ENCODE measurements around the gene NNMT.

NNMT gene

GRCh38 chr11:114353443-114353842 lies 57.2 kb downstream of the NNMT start:
- Histone ChIP-seq H4K20me1 (ENCODE audit: insufficient read depth, low read length) (no peaks in the 10 kb centered on the region), H3K27ac (ENCODE audit: low read length) (no peak overlapping the region), H3K79me2 (ENCODE audit: low read length) (no peaks in the 10 kb centered on the region), H3K9ac (ENCODE audit: low read length) (no peak overlapping the region), H3F3A (ENCODE audit: insufficient read depth, low read length) (no peaks in the 10 kb centered on the region), H3K4me1 (ENCODE audit: low read length) (no peaks in the 10 kb centered on the region), H3K9me3 (replicated peaks; ENCODE audit: insufficient read depth, low read length) (no peaks in the 10 kb centered on the region), H3K9me2 (replicated peaks; ENCODE audit: insufficient read depth, low read length) (no peaks in the 10 kb centered on the region), H3K36me3 (replicated peaks; ENCODE audit: insufficient read depth, low read length) (no peaks in the 10 kb centered on the region), H3K4me3 (ENCODE audit: low read length) (no peak overlapping the region), H3K27me3 (replicated peaks; ENCODE audit: insufficient read depth, low read length) (no peaks in the 10 kb centered on the region), H2AFZ (ENCODE audit: low read length) (no peak overlapping the region), H3K4me2 (ENCODE audit: low read depth, low read length) (no peak overlapping the region)
- TF ChIP-seq CTCF (IDR thresholded peaks at IDR 0.05; ENCODE audit: low read length) (no peak), EZH2phosphoT487 (IDR thresholded peaks at IDR 0.05; ENCODE audit: low read length) (no peak), EZH2 (optimal IDR thresholded peaks at IDR 0.05; ENCODE audit: low read depth, low read length) (no peak)
- no peak for DNase-seq

GRCh38 chr11:114354076-114354475 lies 57.9 kb downstream of the NNMT start:
- Histone ChIP-seq H3K79me2 (ENCODE audit: low read length) (no peaks in the 10 kb centered on the region), H3K9me3 (replicated peaks; ENCODE audit: insufficient read depth, low read length) (no peaks in the 10 kb centered on the region), H3K27me3 (replicated peaks; ENCODE audit: insufficient read depth, low read length) (no peaks in the 10 kb centered on the region), H3K9ac (ENCODE audit: low read length) (no peak overlapping the region), H3K27ac (ENCODE audit: low read length) (no peak overlapping the region), H3K4me3 (ENCODE audit: low read length) (no peak overlapping the region), H3K4me1 (ENCODE audit: low read length) (no peaks in the 10 kb centered on the region), H3K9me2 (replicated peaks; ENCODE audit: insufficient read depth, low read length) (no peaks in the 10 kb centered on the region), H3F3A (ENCODE audit: insufficient read depth, low read length) (no peaks in the 10 kb centered on the region), H3K36me3 (replicated peaks; ENCODE audit: insufficient read depth, low read length) (no peaks in the 10 kb centered on the region), H4K20me1 (ENCODE audit: insufficient read depth, low read length) (no peaks in the 10 kb centered on the region), H2AFZ (ENCODE audit: low read length) (no peak overlapping the region), H3K4me2 (ENCODE audit: low read depth, low read length) (no peak overlapping the region)
- DNase-seq: no peak
- TF ChIP-seq EZH2 (optimal IDR thresholded peaks at IDR 0.05; ENCODE audit: low read depth, low read length) (no peak), CTCF (IDR thresholded peaks at IDR 0.05; ENCODE audit: low read length) (no peak), EZH2phosphoT487 (IDR thresholded peaks at IDR 0.05; ENCODE audit: low read length) (no peak)

GRCh38 chr11:114358716-114359115 lies 62.5 kb downstream of the NNMT start:
- Histone ChIP-seq H3K27me3 (replicated peaks; ENCODE audit: insufficient read depth, low read length) (no peaks in the 10 kb centered on the region), H3K36me3 (replicated peaks; ENCODE audit: insufficient read depth, low read length) (no peaks in the 10 kb centered on the region), H3K9ac (ENCODE audit: low read length) (no peak overlapping the region), H3K27ac (ENCODE audit: low read length) (no peak overlapping the region), H2AFZ (ENCODE audit: low read length) (no peak overlapping the region), H3K79me2 (ENCODE audit: low read length) (no peaks in the 10 kb centered on the region), H3K4me3 (ENCODE audit: low read length) (no peak overlapping the region), H3K9me2 (replicated peaks; ENCODE audit: insufficient read depth, low read length) (no peaks in the 10 kb centered on the region), H4K20me1 (ENCODE audit: insufficient read depth, low read length) (no peaks in the 10 kb centered on the region), H3K4me1 (ENCODE audit: low read length) (no peaks in the 10 kb centered on the region), H3K9me3 (replicated peaks; ENCODE audit: insufficient read depth, low read length) (no peaks in the 10 kb centered on the region), H3F3A (ENCODE audit: insufficient read depth, low read length) (no peaks in the 10 kb centered on the region), H3K4me2 (ENCODE audit: low read depth, low read length) (no peak overlapping the region)
- DNase-seq: no peak
- TF ChIP-seq EZH2 (optimal IDR thresholded peaks at IDR 0.05; ENCODE audit: low read depth, low read length) (no peak), CTCF (IDR thresholded peaks at IDR 0.05; ENCODE audit: low read length) (no peak), EZH2phosphoT487 (IDR thresholded peaks at IDR 0.05; ENCODE audit: low read length) (no peak)
